ENCODE results near the gene PAGR1. TPM values are rescaled to one million over a fixed set of nuclear protein-coding genes. Genes with fewer than 3 reads are reported as not detected.

PAGR1 gene
- total and polyA plus RNA-seq, 2 of the 13 experiments (the other 11 are each of a cell fraction or from before 2014, with no cell fraction given), result 9.8 to 66.4 TPM

- TF ChIP-seq MED1 (CRISPR knock-in tag; IDR thresholded peaks at IDR 0.05) (0 out of 2 replicates have a peak, but pooled peaks have one; percentile 53), ZUFSP (CRISPR knock-in tag; IDR thresholded peaks at IDR 0.05; ENCODE audit: borderline replicate concordance) (no peak), HNRNPLL (IDR thresholded peaks at IDR 0.05; ENCODE audit: low read depth, low read length, poor library complexity, severe bottlenecking) (peak; percentile 77), USF2 (IDR thresholded peaks at IDR 0.05; ENCODE audit: low read depth, low read length) (no peak), USF2 (CRISPR knock-in tag; IDR thresholded peaks at IDR 0.05; ENCODE audit: borderline replicate concordance) (no peak), ZNF782 (CRISPR knock-in tag; IDR thresholded peaks at IDR 0.05; ENCODE audit: borderline replicate concordance) (no peak), ELF1 (CRISPR knock-in tag; IDR thresholded peaks at IDR 0.05) (peak; percentile 34; the same call in 1 of the 2 replicates), MLX (CRISPR knock-in tag; IDR thresholded peaks at IDR 0.05) (0 out of 2 replicates have a peak, but pooled peaks have one; percentile 5), PCBP2 (optimal IDR thresholded peaks at IDR 0.05; ENCODE audit: low read depth, low read length, poor library complexity, severe bottlenecking) (no peak), HNF4A (CRISPR knock-in tag; IDR thresholded peaks at IDR 0.05) (no peak), ZSCAN30 (CRISPR knock-in tag; IDR thresholded peaks at IDR 0.05) (0 out of 2 replicates have a peak, but pooled peaks have one; percentile 71), TBL1XR1 (IDR thresholded peaks at IDR 0.05; ENCODE audit: borderline replicate concordance, low read length, partially characterized antibody) (no peak), KDM3A (CRISPR knock-in tag; IDR thresholded peaks at IDR 0.05; ENCODE audit: low read depth) (peak; percentile 56; the same call in 1 of the 2 replicates), ZNF724P (CRISPR knock-in tag; IDR thresholded peaks at IDR 0.05; ENCODE audit: borderline replicate concordance) (no peak; the same call in 1 of the 2 replicates), MYPOP (CRISPR knock-in tag; IDR thresholded peaks at IDR 0.05) (no peak), SALL1 (CRISPR knock-in tag; IDR thresholded peaks at IDR 0.05) (peak; percentile 49), CAMTA2 (CRISPR knock-in tag; IDR thresholded peaks at IDR 0.05; ENCODE audit: borderline replicate concordance) (0 out of 2 replicates have a peak, but pooled peaks have one; percentile 11), AFF4 (CRISPR knock-in tag; IDR thresholded peaks at IDR 0.05) (no peak), ZNF33B (CRISPR knock-in tag; IDR thresholded peaks at IDR 0.05) (0 out of 2 replicates have a peak, but pooled peaks have one; percentile 38)
Observed at GRCh38 chr16:29811170-29811895, 4.6 kb upstream of the PAGR1 start (continued).

Data from HepG2 (cell line).